ENCODE measurements around the gene ZNF880. TPM values are rescaled to one million over a fixed set of nuclear protein-coding genes. Genes with fewer than 3 reads are reported as not detected.

Gene ZNF880
- polyA plus RNA-seq, 3 donors, result 20.1 to 30.0 (median 25.4) TPM

Other genes with a start within 250 kb of the ZNF880 start
- 10 to 100 TPM; 18.0 to 19.9 (median 18.4) TPM for gene ZNF616, start 230.0 kb upstream of the ZNF880 start, polyA plus RNA-seq (ENCODE audit: insufficient read length in 3 of 3)
- gene ZNF836, start 198.3 kb upstream of the ZNF880 start, polyA plus RNA-seq (ENCODE audit: insufficient read length in 3 of 3), result 10 to 100 TPM; 14.0 to 20.1 (median 18.9) TPM
- gene PPP2R1A, start 179.9 kb upstream of the ZNF880 start, polyA plus RNA-seq (ENCODE audit: insufficient read length in 3 of 3), result 100 to 1,000 TPM; 435 to 499 (median 492) TPM
- gene ZNF766, start 100.3 kb upstream of the ZNF880 start, polyA plus RNA-seq (ENCODE audit: insufficient read length in 3 of 3), result 10 to 100 TPM; 16.9 to 23.5 (median 18.7) TPM
- gene ZNF480, start 72.8 kb upstream of the ZNF880 start, polyA plus RNA-seq (ENCODE audit: insufficient read length in 3 of 3), result 10 to 100 TPM; 15.9 to 16.5 (median 16.4) TPM
- 10 to 100 TPM; 11.2 to 13.4 (median 11.4) TPM for gene ZNF610, start 33.7 kb upstream of the ZNF880 start, polyA plus RNA-seq (ENCODE audit: insufficient read length in 3 of 3)
- gene ZNF528, start 27.9 kb downstream of the ZNF880 start, polyA plus RNA-seq (ENCODE audit: insufficient read length in 3 of 3), result 10 to 100 TPM; 28.0 to 62.6 (median 51.5) TPM
- gene ZNF534, start 59.2 kb downstream of the ZNF880 start, polyA plus RNA-seq (ENCODE audit: insufficient read length in 3 of 3), result 1 to 10 TPM in 1 of 3 donors, under 1 TPM in 2; 0.27 to 1.2 (median 0.43) TPM
- 1 to 10 TPM; 5.6 to 8.6 (median 5.7) TPM for gene ZNF578, start 83.6 kb downstream of the ZNF880 start, polyA plus RNA-seq (ENCODE audit: insufficient read length in 3 of 3)
- gene ZNF808, start 157.7 kb downstream of the ZNF880 start, polyA plus RNA-seq (ENCODE audit: insufficient read length in 3 of 3), result 10 to 100 TPM in 2 of 3 donors, 1 to 10 TPM in 1; 8.4 to 25.7 (median 18.9) TPM
- 10 to 100 TPM; 12.5 to 22.2 (median 20.3) TPM for gene ZNF701, start 200.4 kb downstream of the ZNF880 start, polyA plus RNA-seq (ENCODE audit: insufficient read length in 3 of 3)

Data from renal pelvis (tissue), 3 donors.